GM21515 (cell line): ENCODE data around the gene CFAP43.

ENCODE experiments used
- ATAC-seq: cut with Tn5 transposase; IDR thresholded peaks from one replicate; pipeline ENCODE4 v1.9.1; 2021; ENCODE audit not compliant: unreplicated experiment

The CFAP43 gene, protein sequence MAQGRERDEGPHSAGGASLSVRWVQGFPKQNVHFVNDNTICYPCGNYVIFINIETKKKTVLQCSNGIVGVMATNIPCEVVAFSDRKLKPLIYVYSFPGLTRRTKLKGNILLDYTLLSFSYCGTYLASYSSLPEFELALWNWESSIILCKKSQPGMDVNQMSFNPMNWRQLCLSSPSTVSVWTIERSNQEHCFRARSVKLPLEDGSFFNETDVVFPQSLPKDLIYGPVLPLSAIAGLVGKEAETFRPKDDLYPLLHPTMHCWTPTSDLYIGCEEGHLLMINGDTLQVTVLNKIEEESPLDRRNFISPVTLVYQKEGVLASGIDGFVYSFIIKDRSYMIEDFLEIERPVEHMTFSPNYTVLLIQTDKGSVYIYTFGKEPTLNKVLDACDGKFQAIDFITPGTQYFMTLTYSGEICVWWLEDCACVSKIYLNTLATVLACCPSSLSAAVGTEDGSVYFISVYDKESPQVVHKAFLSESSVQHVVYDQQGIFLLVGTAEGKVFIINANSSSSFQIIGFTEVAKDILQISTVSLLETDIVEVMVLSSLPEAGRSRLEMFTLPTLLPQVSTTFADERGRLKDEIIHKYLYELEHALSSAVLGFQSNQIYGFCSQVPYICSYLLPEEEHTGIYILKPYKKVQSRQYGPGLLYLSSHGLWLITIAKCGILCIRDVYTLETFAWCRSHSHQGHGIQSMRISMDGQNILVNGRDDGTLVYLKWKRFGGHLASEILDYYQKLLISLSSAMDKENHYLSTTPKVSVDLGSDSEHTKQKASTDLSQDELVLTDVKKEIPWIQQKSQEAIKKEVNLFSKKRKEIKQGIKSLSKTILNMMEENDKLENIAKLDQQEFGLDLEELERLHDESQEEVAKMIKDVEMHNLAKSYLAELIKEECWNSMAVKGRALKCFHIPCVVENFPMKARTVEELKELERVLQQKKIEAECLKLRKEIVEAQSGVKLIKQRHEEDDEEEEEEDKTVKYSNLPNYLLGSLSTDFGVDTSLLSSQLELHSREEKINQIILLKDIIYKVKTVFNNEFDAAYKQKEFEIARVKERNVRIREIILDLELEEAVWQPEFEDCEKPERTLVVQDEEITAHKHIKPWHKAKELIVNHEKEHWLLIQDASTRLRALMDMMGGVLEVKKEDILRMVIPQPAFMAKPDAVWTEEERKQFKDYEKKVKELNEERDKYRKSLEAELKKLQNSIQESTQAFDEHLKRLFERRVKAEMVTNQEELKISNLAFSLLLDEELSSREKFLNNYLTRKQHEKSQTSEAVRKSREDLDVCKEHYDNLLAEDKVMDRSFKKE (N-terminal part only)

DNA sequence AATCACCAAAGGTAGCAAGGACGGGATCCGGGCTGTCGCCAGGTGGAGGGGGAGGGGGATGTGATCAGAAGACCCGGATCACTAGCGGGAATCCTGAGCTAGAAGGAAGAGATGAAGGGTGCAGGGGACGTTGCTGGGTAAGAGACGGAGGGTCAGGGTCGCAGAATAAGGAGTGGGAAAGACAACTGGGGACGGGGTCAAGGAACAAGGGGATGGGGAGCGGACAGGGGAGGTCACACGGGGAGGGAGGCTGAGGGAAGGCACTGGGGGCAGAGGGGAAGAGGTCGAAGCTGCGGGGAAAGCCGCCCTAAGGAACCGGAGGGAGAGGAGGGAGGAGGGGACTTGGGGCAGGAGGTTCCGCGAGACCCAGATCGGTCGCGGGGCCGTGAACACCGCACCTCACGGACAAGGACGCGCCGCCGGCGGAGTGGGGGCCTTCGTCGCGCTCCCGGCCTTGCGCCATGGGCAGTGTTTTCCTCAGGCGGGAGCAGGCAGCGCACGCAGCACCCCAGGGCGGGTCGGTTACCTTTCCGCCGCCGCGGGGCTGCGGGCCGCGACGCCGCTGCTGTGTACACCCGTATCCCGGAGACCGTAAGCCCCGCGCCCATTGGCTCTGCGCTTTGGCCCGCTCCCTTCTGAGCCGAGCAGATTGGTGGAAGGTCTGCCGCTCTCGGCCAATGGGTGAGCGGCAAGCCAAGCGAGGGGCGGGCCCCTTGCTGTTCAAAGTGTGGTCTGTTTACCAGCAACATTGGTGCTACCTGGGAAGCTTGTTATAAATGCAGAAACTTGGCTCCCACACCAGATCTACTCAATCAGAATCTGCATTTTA, at the start of gene CFAP43:
Gene CFAP43 (minus strand): TSS at position 581 of the 829 bp plus-strand sequence. CDS start 118 bp downstream, at position 463.
- ATAC-seq = peak; percentile 100

GRCh38 chr10:104281694-104282093, 49.5 kb upstream of the CFAP43 start:
- ATAC-seq = no peak

- ATAC-seq = no peak
Observed at GRCh38 chr10:104279550-104280259, 47.5 kb upstream of the CFAP43 start.

- ATAC-seq = no peak
Observed at GRCh38 chr10:104277785-104278184, 45.6 kb upstream of the CFAP43 start.

DNA sequence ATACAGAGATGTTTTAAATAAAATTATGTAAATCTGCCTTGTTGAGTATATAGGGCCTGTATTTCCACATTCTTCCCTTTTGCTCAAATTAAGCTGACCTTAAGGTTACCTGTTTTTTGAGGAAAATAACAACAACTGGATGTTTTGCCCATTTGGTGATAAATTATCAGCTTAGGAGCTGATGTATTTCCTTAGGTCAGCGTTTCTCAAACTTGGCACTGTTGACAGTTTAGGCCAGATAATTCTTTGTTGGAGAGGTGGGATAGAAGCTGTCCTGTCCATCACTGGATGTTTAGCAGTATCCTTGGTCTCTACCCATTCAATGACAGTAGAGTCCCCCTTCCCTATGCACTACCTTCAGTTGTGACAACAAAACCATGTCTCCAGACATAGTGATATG, 44.0 kb upstream of the CFAP43 start:
- no peak for ATAC-seq

GRCh38 chr10:104274762-104275721, 42.9 kb upstream of the CFAP43 start:
- ATAC-seq = peak; percentile 80

- ATAC-seq = no peak
Observed at GRCh38 chr10:104273899-104274575, 41.9 kb upstream of the CFAP43 start.

GRCh38 chr10:104273286-104273685, 41.1 kb upstream of the CFAP43 start:
- no peak for ATAC-seq

- ATAC-seq = peak; percentile 99
Observed at GRCh38 chr10:104268713-104269645, 36.8 kb upstream of the CFAP43 start, which contains the start of gene GSTO2. Gene GSTO2 (plus strand): TSS chr10:104269184. CDS start chr10:104274916, 5,732 bp downstream.

DNA sequence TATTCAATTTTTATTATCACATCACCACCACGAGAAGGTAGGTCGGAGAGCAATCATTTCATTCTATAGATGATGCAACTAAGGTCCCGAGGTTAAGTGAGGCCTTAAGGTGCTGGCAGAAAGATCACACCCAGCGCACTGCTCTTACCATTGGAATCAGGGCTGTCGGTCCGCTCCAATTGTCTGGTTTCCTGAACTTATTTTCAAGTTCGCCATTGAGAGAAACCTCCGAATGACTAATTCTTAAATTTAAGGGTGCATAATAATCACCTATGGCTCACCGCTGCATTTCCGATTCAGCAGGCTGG, 36.2 kb upstream of the CFAP43 start:
- peak; percentile 1 for ATAC-seq

DNA sequence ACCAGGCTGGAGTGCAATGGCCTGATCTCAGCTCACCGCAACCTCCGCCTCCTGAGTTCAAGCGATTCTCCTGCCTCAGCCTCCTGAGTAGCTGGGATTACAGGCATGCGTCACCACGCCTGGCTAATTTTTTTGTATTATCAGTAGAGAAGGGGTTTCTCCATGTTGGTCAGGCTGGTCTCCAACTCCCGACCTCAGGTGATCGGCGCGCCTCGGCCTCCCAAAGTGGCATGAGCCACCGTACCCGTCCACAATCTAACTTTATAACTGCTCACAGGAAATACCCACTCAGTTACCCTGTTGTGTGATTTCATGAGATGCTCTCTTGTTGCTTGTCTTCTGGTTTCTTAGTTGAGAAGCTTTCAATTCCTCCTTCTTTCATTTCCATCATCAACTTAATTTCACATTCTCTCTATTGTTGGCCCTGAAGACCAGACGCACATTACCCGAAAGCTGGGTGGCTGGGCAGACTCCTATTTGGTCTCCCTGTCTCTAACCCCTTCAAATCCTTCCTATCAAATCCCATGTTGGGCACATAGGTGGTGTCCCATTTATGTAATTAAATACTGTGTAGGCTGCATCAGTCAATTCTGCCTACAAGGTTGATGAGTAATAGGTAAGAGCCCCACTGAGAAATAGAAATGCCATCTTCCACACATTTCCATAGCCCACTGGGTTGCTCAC, 35.7 kb upstream of the CFAP43 start:
- ATAC-seq = no peak

DNA sequence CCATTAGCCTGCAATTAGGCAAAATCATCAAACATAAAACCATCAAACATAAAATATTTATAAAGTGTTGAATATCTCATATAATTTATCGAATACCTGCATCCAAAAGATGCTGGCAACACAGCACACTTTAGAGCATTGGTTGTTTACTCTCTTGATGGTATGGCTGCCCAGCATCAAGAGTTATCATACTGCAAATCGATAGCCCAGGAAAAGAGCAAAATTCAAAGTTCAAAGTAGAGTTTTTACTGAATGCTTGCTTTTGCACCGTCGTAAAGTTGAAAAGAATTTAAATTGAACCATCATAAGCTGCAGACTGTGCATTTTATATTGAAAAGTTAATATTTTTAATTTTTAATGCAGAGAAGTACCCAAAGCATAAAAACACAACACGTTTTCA, 32.6 kb upstream of the CFAP43 start:
- no peak for ATAC-seq

DNA sequence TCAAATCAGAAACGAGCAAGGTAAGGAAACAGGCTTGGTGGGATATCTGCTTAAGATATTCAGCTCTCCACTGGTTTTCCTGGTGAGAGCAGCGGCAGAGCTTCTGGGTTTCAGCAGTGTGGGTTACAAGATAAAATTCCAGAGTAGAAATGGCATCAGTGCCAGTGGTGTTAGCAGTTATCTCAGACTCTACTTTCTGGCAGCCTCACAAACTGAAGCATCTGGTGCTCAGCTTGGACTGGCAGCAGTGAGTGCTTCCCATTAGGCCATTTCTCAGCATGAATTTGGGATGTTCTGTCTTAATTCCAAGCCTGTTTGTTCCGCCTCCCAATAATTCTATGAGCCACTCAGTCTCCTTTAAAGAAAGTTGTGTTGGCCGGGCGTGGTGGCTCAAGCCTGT, 29.9 kb upstream of the CFAP43 start:
- ATAC-seq = no peak

DNA sequence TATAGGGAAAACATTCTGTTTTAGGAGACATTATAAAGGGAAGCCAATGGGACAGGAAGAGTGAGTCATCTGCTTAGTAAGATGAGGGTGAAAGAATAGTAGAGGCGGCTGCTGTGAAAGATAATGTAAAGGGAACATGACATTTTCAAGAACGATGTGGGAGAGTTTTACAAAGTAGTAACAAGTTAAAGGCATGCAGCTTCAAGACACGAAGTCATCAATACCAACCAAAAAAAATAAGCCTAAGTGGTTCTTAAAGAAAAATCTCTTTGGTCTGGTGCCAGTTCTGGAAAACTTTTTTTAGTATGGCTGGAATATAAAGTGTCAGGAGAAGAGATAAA, 28.6 kb upstream of the CFAP43 start:
- ATAC-seq = no peak

GRCh38 chr10:104259999-104260774, 28.0 kb upstream of the CFAP43 start:
- ATAC-seq = no peak

DNA sequence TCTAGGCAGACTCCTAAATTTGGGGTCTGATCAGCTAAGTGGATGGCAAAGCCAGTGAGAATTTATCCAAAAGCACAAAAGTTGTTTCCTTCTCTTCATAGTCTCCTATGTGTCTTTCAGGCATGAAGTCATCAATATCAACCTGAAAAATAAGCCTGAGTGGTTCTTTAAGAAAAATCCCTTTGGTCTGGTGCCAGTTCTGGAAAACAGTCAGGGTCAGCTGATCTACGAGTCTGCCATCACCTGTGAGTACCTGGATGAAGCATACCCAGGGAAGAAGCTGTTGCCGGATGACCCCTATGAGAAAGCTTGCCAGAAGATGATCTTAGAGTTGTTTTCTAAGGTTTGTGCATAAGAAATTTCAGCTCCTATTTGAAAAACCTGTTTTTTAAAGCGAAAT, 27.3 kb upstream of the CFAP43 start:
- no peak for ATAC-seq
